RWPE2 (cell line): ENCODE results near the gene CBFA2T2.

Experiments
- ATAC-seq: fragments of 200-7000 bp; cut with Tn5 transposase; 3 replicates; pipeline ENCODE4 v1.9.1; 2021; ENCODE audit warnings: low read depth
- DNase-seq: peaks from one replicate; pipeline ENCODE4 v3.0.0-alpha.2; 2020; ENCODE audit warnings: low spot score
- H3K27ac ChIP-seq: fragments of 450-650 bp; 2 replicates; pipeline ENCODE4 v1.5.1; 2017; ENCODE audit warnings: mild to moderate bottlenecking; ENCODE audit not compliant: poor library complexity, severe bottlenecking
- H3K27me3 ChIP-seq: fragments of 250-450 bp; sonication (Bioruptor Pico); 2 replicates; pipeline ENCODE4 v1.5.1; 2021; ENCODE audit warnings: mild to moderate bottlenecking, moderate library complexity; ENCODE audit not compliant: insufficient read depth, poor library complexity, severe bottlenecking
- H3K36me3 ChIP-seq: fragments of 250-450 bp; sonication (Bioruptor Pico); 2 replicates; pipeline ENCODE4 v1.5.1; 2020; ENCODE audit warnings: low read depth, mild to moderate bottlenecking, moderate library complexity
- H3K4me1 ChIP-seq: fragments of 250-450 bp; sonication (Bioruptor Pico); 2 replicates; pipeline ENCODE4 v1.5.1; 2021; ENCODE audit warnings: mild to moderate bottlenecking, moderate library complexity; ENCODE audit not compliant: insufficient read depth, poor library complexity, severe bottlenecking
- H3K4me3 ChIP-seq: fragments of 250-450 bp; sonication (Bioruptor Pico); 2 replicates; pipeline ENCODE4 v1.5.1; 2021; ENCODE audit warnings: mild to moderate bottlenecking, moderate library complexity; ENCODE audit not compliant: severe bottlenecking
- H3K9me3 ChIP-seq: fragments of 250-450 bp; sonication (Bioruptor Pico); 2 replicates; pipeline ENCODE4 v1.5.1; 2021; ENCODE audit warnings: mild to moderate bottlenecking, moderate library complexity; ENCODE audit not compliant: severe bottlenecking
- TF ChIP-seq, protein P1 (sequence below): fragments of 450-650 bp; IDR thresholded peaks from one replicate; pipeline ENCODE4 v1.5.1; 2017; ENCODE audit warnings: mild to moderate bottlenecking, moderate library complexity; ENCODE audit not compliant: poor library complexity, severe bottlenecking

Gene CBFA2T2

DNA sequence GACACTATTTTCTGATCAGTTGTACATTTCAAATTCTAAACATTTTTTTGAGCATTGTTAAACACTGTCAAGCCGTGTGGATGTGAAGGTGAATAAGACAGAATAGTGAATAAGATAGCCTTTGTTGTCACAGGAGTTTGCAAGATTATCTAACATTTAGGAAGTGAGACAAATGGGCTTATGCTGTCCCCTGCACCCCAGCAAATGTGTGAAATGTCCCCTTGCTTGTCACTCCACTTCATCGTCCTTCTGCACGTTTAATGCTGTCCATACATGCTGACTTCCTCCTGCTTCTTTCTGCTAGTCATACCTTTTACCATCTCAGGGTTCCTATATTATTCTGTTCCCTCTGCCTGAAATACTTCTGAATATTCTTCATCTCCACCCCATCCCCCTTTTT is 62.6 kb downstream of the CBFA2T2 start:
- Histone ChIP-seq H3K4me3 (no peak overlapping the region), H3K27me3 (no peaks in the 10 kb centered on the region), H3K27ac (no peak overlapping the region), H3K4me1 (peaks cover 12% of the 10 kb centered on the region), H3K9me3 (no peaks in the 10 kb centered on the region), H3K36me3 (no peaks in the 10 kb centered on the region)
- DNase-seq (no peak), ATAC-seq (no peak)
- TF ChIP-seq, protein P1, sequence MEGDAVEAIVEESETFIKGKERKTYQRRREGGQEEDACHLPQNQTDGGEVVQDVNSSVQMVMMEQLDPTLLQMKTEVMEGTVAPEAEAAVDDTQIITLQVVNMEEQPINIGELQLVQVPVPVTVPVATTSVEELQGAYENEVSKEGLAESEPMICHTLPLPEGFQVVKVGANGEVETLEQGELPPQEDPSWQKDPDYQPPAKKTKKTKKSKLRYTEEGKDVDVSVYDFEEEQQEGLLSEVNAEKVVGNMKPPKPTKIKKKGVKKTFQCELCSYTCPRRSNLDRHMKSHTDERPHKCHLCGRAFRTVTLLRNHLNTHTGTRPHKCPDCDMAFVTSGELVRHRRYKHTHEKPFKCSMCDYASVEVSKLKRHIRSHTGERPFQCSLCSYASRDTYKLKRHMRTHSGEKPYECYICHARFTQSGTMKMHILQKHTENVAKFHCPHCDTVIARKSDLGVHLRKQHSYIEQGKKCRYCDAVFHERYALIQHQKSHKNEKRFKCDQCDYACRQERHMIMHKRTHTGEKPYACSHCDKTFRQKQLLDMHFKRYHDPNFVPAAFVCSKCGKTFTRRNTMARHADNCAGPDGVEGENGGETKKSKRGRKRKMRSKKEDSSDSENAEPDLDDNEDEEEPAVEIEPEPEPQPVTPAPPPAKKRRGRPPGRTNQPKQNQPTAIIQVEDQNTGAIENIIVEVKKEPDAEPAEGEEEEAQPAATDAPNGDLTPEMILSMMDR = no peak

DNA sequence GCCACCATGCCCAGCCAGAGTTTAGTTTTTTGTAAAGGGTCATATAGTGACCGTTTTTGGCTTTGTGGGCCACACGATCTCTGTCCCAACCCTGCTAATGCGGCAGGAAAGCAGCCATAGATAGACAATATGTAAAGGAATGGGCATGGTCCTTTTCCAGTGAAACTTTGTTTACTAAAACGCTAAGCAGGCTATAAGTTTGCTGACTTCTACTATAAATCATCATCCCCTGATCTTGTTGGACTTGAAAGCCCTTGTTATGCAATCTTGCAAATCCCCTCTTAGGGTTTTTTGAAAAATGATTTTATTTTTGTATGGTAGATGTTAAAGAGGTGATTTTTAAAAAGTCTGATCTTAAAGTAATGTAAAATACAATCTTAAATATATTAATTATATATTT is 63.6 kb downstream of the CBFA2T2 start:
- Histone ChIP-seq H3K27ac (no peak overlapping the region), H3K9me3 (no peaks in the 10 kb centered on the region), H3K4me1 (peaks cover 12% of the 10 kb centered on the region), H3K27me3 (no peaks in the 10 kb centered on the region), H3K4me3 (no peak overlapping the region), H3K36me3 (no peaks in the 10 kb centered on the region)
- TF ChIP-seq, protein P1 = no peak
- DNase-seq (no peak), ATAC-seq (no peak)

DNA sequence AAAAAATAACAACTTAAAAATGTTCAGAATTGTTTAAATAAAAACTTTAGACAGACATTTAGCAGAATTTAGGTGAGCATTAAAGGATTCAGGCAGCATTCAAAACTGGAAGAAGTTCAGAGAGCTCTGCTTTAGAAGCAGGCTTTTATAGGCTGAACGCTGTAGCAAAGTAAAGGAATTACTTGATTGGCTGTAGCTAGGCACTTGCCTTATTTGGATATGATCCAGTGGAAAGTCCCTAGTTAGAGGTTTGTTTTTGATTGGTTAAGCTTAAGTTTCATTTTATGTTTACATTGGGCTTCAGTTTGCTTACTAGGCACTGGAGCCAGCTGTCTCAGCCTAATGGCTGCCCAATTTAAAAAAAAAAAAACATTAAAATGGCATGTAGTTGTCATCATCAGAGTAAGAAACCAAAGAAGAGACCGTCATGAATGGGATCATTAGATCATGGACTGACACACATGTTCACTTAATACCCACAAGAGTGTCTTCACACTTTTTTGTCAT is 65.1 kb downstream of the CBFA2T2 start:
- H3K27ac ChIP-seq = no peak overlapping the region

DNA sequence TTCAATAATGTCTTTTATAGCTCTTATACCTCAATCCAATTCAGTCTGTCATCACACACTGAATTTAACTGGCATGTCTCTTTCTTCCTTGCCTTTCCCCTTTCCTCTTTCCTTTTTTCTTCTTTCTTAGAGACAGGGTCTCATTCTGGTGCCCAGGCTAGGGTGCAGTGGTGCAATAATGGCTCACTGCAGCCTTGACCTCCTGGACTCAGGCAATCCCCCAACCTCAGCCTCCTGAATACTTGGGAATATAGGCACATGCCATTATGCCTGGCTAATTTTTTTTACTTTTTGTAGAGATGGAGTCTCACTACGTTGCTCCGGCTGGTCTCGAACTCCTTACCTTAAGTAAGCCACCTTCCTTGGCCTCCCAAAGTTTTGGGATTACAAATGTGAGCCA is 65.9 kb downstream of the CBFA2T2 start:
- peaks cover 12% of the 10 kb centered on the region for H3K4me1 ChIP-seq
- ATAC-seq = no peak
- no peak for DNase-seq
- H3K27ac ChIP-seq = no peak overlapping the region
- no peaks in the 10 kb centered on the region for H3K36me3 ChIP-seq
- no peak overlapping the region for H3K4me3 ChIP-seq
- no peaks in the 10 kb centered on the region for H3K9me3 ChIP-seq
- TF ChIP-seq, protein P1 = no peak
- no peaks in the 10 kb centered on the region for H3K27me3 ChIP-seq

More for the DNA sequence above, 65.1 kb downstream of the CBFA2T2 start:
- DNase-seq = no peak
- TF ChIP-seq, protein P1 = no peak
- H3K4me3 ChIP-seq = no peak overlapping the region
- no peaks in the 10 kb centered on the region for H3K9me3 ChIP-seq
- H3K27me3 ChIP-seq = no peaks in the 10 kb centered on the region
- H3K4me1 ChIP-seq = peaks cover 12% of the 10 kb centered on the region
- ATAC-seq = peak; percentile 97
- no peaks in the 10 kb centered on the region for H3K36me3 ChIP-seq

DNA sequence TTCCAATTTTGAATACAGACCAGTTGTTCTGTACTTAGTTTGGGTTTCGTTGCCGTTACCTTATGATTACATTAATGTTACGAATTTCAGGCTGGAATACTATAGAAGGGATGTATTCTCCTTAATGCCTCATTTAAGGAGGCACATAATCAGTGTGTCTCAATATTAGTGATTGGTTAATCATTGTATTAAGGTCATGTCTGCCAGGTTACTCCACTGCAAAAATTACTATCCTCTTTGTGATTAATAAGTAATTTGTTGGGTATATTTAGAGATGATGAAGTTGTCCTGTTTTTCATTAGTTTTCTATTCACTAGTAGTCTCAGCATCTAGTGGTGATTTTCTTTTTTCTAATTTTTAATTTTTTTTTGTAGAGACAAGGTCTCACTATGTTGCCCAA is 66.3 kb downstream of the CBFA2T2 start:
- TF ChIP-seq, protein P1 = no peak
- peaks cover 13% of the 10 kb centered on the region for H3K4me1 ChIP-seq

More for the DNA sequence above, 66.3 kb downstream of the CBFA2T2 start:
- no peak for ATAC-seq
- Histone ChIP-seq H3K36me3 (no peaks in the 10 kb centered on the region), H3K27me3 (no peaks in the 10 kb centered on the region), H3K27ac (no peak overlapping the region), H3K4me3 (no peak overlapping the region), H3K9me3 (no peaks in the 10 kb centered on the region)
- no peak for DNase-seq
